H1 (cell line): ENCODE measurements around the gene MACROH2A1. TPM values are rescaled to one million over a fixed set of nuclear protein-coding genes. Genes with fewer than 3 reads are reported as not detected.

Source experiments
- JUN ChIP-seq: IDR thresholded peaks from 2 replicates; pipeline ENCODE4 v1.6.1; 2011; ENCODE audit warnings: low read depth, mild to moderate bottlenecking, improper control_type of control experiment, low read length
- polyA plus RNA-seq, 7 experiments: library from polyadenylated mRNA; depleted of rRNA in 3 of 7; stranded (reverse) in 5 of 7; unstranded in 2 of 7; fragments of >200 nt in 5 of 7; fragments of 200-250 nt in 2 of 7; gene quantifications; 1 replicate in 5 of 7; 2 replicates in 1 of 7; 4 replicates in 1 of 7; pipeline versions ENCODE4 v1.2.1 to v1.2.3, GENCODE V29; 2011 to 2013; ENCODE audit warnings: missing spikeins in 2 of 7, mixed read lengths in 2 of 7
- total RNA-seq: library from RNA; stranded (reverse); fragmentation: NEBNext Ultra II Directional; extraction: Animal tissue kit (Norgen Biotek cat#: 25700); gene quantifications from 2 replicates; pipeline ENCODE4 v1.2.1, GENCODE V29; 2021
- TF ChIP-seq, protein P1 (sequence below): fragments of 300-600 bp; sonication (generic); IDR thresholded peaks from 2 replicates; pipeline ENCODE4 v1.7.1; 2012; ENCODE audit warnings: low read length, moderate library complexity, mild to moderate bottlenecking, inconsistent platforms; ENCODE audit not compliant: insufficient replicate concordance

The MACROH2A1 gene
- total and polyA plus RNA-seq, 2 of the 8 experiments (the other 6 are each of a cell fraction or from before 2014, with no cell fraction given): 60.0 to 92.3 TPM

DNA sequence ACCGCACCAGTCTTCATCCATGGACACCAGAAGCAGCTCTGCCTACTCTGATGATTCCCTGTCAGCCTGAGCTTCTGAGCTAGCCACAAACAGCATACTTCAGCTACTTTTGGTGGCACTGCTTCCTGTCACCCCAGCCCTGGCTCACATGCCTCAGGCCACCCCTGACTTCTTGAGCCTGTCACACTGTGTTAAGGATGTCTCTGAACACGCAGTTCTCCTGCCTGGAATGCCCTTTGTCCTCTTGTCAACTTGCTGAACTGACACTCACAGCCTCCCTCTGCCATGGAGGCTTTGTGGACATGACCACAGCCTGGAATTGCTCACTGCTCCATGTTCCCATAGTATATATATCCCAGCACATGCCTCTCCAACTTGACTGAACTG is 7.2 kb downstream of the MACROH2A1 start (continued):
- TF ChIP-seq, protein P1, sequence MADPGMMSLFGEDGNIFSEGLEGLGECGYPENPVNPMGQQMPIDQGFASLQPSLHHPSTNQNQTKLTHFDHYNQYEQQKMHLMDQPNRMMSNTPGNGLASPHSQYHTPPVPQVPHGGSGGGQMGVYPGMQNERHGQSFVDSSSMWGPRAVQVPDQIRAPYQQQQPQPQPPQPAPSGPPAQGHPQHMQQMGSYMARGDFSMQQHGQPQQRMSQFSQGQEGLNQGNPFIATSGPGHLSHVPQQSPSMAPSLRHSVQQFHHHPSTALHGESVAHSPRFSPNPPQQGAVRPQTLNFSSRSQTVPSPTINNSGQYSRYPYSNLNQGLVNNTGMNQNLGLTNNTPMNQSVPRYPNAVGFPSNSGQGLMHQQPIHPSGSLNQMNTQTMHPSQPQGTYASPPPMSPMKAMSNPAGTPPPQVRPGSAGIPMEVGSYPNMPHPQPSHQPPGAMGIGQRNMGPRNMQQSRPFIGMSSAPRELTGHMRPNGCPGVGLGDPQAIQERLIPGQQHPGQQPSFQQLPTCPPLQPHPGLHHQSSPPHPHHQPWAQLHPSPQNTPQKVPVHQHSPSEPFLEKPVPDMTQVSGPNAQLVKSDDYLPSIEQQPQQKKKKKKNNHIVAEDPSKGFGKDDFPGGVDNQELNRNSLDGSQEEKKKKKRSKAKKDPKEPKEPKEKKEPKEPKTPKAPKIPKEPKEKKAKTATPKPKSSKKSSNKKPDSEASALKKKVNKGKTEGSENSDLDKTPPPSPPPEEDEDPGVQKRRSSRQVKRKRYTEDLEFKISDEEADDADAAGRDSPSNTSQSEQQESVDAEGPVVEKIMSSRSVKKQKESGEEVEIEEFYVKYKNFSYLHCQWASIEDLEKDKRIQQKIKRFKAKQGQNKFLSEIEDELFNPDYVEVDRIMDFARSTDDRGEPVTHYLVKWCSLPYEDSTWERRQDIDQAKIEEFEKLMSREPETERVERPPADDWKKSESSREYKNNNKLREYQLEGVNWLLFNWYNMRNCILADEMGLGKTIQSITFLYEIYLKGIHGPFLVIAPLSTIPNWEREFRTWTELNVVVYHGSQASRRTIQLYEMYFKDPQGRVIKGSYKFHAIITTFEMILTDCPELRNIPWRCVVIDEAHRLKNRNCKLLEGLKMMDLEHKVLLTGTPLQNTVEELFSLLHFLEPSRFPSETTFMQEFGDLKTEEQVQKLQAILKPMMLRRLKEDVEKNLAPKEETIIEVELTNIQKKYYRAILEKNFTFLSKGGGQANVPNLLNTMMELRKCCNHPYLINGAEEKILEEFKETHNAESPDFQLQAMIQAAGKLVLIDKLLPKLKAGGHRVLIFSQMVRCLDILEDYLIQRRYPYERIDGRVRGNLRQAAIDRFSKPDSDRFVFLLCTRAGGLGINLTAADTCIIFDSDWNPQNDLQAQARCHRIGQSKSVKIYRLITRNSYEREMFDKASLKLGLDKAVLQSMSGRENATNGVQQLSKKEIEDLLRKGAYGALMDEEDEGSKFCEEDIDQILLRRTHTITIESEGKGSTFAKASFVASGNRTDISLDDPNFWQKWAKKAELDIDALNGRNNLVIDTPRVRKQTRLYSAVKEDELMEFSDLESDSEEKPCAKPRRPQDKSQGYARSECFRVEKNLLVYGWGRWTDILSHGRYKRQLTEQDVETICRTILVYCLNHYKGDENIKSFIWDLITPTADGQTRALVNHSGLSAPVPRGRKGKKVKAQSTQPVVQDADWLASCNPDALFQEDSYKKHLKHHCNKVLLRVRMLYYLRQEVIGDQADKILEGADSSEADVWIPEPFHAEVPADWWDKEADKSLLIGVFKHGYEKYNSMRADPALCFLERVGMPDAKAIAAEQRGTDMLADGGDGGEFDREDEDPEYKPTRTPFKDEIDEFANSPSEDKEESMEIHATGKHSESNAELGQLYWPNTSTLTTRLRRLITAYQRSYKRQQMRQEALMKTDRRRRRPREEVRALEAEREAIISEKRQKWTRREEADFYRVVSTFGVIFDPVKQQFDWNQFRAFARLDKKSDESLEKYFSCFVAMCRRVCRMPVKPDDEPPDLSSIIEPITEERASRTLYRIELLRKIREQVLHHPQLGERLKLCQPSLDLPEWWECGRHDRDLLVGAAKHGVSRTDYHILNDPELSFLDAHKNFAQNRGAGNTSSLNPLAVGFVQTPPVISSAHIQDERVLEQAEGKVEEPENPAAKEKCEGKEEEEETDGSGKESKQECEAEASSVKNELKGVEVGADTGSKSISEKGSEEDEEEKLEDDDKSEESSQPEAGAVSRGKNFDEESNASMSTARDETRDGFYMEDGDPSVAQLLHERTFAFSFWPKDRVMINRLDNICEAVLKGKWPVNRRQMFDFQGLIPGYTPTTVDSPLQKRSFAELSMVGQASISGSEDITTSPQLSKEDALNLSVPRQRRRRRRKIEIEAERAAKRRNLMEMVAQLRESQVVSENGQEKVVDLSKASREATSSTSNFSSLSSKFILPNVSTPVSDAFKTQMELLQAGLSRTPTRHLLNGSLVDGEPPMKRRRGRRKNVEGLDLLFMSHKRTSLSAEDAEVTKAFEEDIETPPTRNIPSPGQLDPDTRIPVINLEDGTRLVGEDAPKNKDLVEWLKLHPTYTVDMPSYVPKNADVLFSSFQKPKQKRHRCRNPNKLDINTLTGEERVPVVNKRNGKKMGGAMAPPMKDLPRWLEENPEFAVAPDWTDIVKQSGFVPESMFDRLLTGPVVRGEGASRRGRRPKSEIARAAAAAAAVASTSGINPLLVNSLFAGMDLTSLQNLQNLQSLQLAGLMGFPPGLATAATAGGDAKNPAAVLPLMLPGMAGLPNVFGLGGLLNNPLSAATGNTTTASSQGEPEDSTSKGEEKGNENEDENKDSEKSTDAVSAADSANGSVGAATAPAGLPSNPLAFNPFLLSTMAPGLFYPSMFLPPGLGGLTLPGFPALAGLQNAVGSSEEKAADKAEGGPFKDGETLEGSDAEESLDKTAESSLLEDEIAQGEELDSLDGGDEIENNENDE: no peak
- no peak for TF ChIP-seq JUN
